Mesenchymal stem cell (in vitro differentiated cells and primary cell): ENCODE results near the gene CSRNP3.

Experiments
- DNase-seq: peaks from one replicate; pipeline ENCODE4 v3.0.0-alpha.2; 2013
- H2AFZ ChIP-seq: one replicate; pipeline ENCODE4 v1.6.1; 2013; ENCODE audit warnings: low read depth, mild to moderate bottlenecking, control low read depth, inconsistent platforms, low read length, moderate library complexity
- H2AK5ac ChIP-seq: 2 replicates; pipeline ENCODE4 v1.6.1; 2013; ENCODE audit warnings: low read length, moderate library complexity, mild to moderate bottlenecking, inconsistent platforms; ENCODE audit not compliant: severe bottlenecking
- H2BK120ac ChIP-seq: one replicate; pipeline ENCODE4 v1.6.1; 2013; ENCODE audit warnings: low read depth, mild to moderate bottlenecking, inconsistent platforms, low read length, moderate library complexity
- H2BK12ac ChIP-seq, 2 experiments: one replicate each; pipeline ENCODE4 v1.6.1; 2013; ENCODE audit warnings: inconsistent platforms in 2 of 2, low read length in 2 of 2, mild to moderate bottlenecking in 2 of 2, moderate library complexity in 2 of 2, control low read depth in 1 of 2
- H2BK15ac ChIP-seq: one replicate; pipeline ENCODE4 v1.6.1; 2013; ENCODE audit warnings: mild to moderate bottlenecking, low read depth, inconsistent platforms; ENCODE audit not compliant: poor library complexity, severe bottlenecking
- H2BK5ac ChIP-seq: 2 replicates; pipeline ENCODE4 v1.6.1; 2013; ENCODE audit warnings: low read depth, mild to moderate bottlenecking, low read length, control low read depth, inconsistent platforms; ENCODE audit not compliant: poor library complexity, severe bottlenecking
- H3K14ac ChIP-seq, 2 experiments: one replicate each; pipeline ENCODE4 v1.6.1; 2013; ENCODE audit warnings: inconsistent platforms in 2 of 2, low read length in 2 of 2, control low read depth in 1 of 2, mild to moderate bottlenecking in 1 of 2, moderate library complexity in 1 of 2
- H3K18ac ChIP-seq, 2 experiments: one replicate each; pipeline ENCODE4 v1.6.1; 2013; ENCODE audit warnings: inconsistent platforms in 2 of 2, low read length in 2 of 2, control low read depth in 1 of 2, low read depth in 1 of 2, mild to moderate bottlenecking in 1 of 2
- H3K23ac ChIP-seq, 2 experiments: one replicate each; pipeline ENCODE4 v1.6.1; 2013; ENCODE audit warnings: inconsistent platforms in 2 of 2, low read length in 2 of 2, mild to moderate bottlenecking in 2 of 2, moderate library complexity in 2 of 2, control low read depth in 1 of 2
- H3K27ac ChIP-seq: 2 replicates; pipeline ENCODE4 v1.5.1; 2013; ENCODE audit warnings: mild to moderate bottlenecking, moderate library complexity, low read length, control low read depth, inconsistent platforms; ENCODE audit not compliant: poor library complexity, severe bottlenecking
- H3K27me3 ChIP-seq, 2 experiments: 2 replicates each; pipeline versions ENCODE4 v1.6.1 to v1.7.0; 2013; ENCODE audit warnings: low read length in 2 of 2, mild to moderate bottlenecking in 2 of 2, moderate library complexity in 2 of 2, control low read depth in 1 of 2, inconsistent platforms in 1 of 2; ENCODE audit not compliant: control insufficient read depth in 1 of 2, insufficient read depth in 1 of 2
- H3K36me3 ChIP-seq, 2 experiments: 2 replicates each; pipeline versions ENCODE4 v1.6.1 to v1.7.0; 2013; ENCODE audit warnings: low read length in 2 of 2, control low read depth in 1 of 2, inconsistent platforms in 1 of 2, low read depth in 1 of 2, mild to moderate bottlenecking in 1 of 2; ENCODE audit not compliant: insufficient read depth in 2 of 2, control insufficient read depth in 1 of 2
- H3K4ac ChIP-seq, 2 experiments: one replicate each; pipeline ENCODE4 v1.6.1; 2013; ENCODE audit warnings: inconsistent platforms in 2 of 2, low read length in 2 of 2, mild to moderate bottlenecking in 2 of 2, moderate library complexity in 2 of 2, control low read depth in 1 of 2, low read depth in 1 of 2
- H3K4me1 ChIP-seq: 2 replicates; pipeline ENCODE4 v1.6.1; 2013; ENCODE audit warnings: low read depth, low read length, control low read depth; ENCODE audit not compliant: control insufficient read depth, insufficient read depth
- H3K4me2 ChIP-seq: 2 replicates; pipeline ENCODE4 v1.6.1; 2013; ENCODE audit warnings: low read length, mild to moderate bottlenecking, inconsistent platforms; ENCODE audit not compliant: poor library complexity, severe bottlenecking
- H3K4me3 ChIP-seq, 2 experiments: 2 replicates each; pipeline versions ENCODE4 v1.5.1 to v1.7.0; 2013; ENCODE audit warnings: low read length in 2 of 2, mild to moderate bottlenecking in 2 of 2, control low read depth in 1 of 2, low read depth in 1 of 2; ENCODE audit not compliant: insufficient read depth in 1 of 2
- H3K79me1 ChIP-seq: replicated peaks from 2 replicates; pipeline ENCODE4 v1.6.1; 2013; ENCODE audit warnings: mild to moderate bottlenecking, control low read depth, low read length, inconsistent platforms; ENCODE audit not compliant: poor library complexity, severe bottlenecking
- H3K9ac ChIP-seq: 2 replicates; pipeline ENCODE4 v1.7.0; 2013; ENCODE audit warnings: mild to moderate bottlenecking, low read length, moderate library complexity
- H3K9me3 ChIP-seq: 2 replicates; pipeline ENCODE4 v1.7.0; 2013; ENCODE audit warnings: mild to moderate bottlenecking, low read length; ENCODE audit not compliant: control insufficient read depth
- H4K8ac ChIP-seq: one replicate; pipeline ENCODE4 v1.6.1; 2013; ENCODE audit warnings: inconsistent platforms, mild to moderate bottlenecking, low read length, moderate library complexity
- H4K91ac ChIP-seq: one replicate; pipeline ENCODE4 v1.6.1; 2013; ENCODE audit warnings: mild to moderate bottlenecking, low read length, inconsistent platforms
- WGBS: methylation state at CpG from one replicate; pipeline ENCODE4 v1.1.7; 2013; ENCODE audit warnings: mixed read lengths; 5-methylcytosine and 5-hydroxymethylcytosine counted together

Gene CSRNP3

GRCh38 chr2:165639504-165639903, 170.0 kb downstream of the CSRNP3 start:
- no peak overlapping the region for H4K8ac ChIP-seq
- H3K14ac ChIP-seq, result no peak overlapping the region
- no peaks in the 10 kb centered on the region for H3K27me3 ChIP-seq
- no peaks in the 10 kb centered on the region for H3K36me3 ChIP-seq
- no peak overlapping the region for H2BK15ac ChIP-seq
- H3K4me3 ChIP-seq, result no peak overlapping the region
- H3K4ac ChIP-seq, result no peak overlapping the region
- H3K27ac ChIP-seq, result no peak overlapping the region
- H3K9ac ChIP-seq, result no peak overlapping the region
- H3K9me3 ChIP-seq, result no peaks in the 10 kb centered on the region
- no peak overlapping the region for H3K4me2 ChIP-seq
- no peak for DNase-seq
- H2AFZ ChIP-seq, result no peak overlapping the region
- H2BK12ac ChIP-seq, result no peak overlapping the region
- H2BK5ac ChIP-seq, result no peak overlapping the region
- H3K79me1 ChIP-seq, result no peaks in the 10 kb centered on the region
- H4K91ac ChIP-seq, result no peak overlapping the region
- H2BK120ac ChIP-seq, result no peak overlapping the region
- H3K18ac ChIP-seq, result no peak overlapping the region
- H2AK5ac ChIP-seq, result no peak overlapping the region
- H3K4me1 ChIP-seq, result no peaks in the 10 kb centered on the region
- no peak overlapping the region for H3K23ac ChIP-seq
- WGBS, result 100% methylated on average over 1 of the region's 1 CpG

DNA sequence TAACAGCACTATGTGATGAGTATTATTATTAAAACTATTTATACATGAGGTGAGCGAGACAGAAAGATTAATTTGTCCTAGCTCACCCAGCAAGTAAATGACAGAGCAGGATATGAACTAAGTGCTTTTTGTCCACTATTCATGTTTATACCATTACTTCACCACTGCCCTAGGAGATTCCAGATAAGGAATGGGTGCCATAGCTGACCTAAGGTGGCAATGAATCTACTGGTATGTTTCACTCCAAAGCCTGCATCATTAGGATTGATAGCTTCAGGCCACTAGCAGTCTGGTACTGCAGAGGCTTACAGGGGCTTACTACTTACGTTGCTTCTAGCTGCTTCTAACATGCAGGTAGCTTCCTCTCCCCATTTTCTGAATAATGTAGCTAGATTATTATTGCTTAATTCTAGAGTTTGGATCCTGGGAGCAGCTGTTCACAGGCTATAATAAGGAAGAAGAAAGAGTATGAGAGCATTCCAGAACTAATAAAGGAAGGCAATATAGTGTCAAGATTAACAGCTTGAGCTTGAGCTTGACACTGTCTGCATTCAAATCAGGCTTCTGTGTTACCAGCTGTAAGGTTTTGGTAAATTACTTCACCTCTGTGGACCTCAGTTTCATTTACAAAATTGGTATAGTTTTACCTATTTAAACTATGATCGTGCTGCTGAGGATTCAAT, 170.9 kb downstream of the CSRNP3 start:
- H3K27me3 ChIP-seq, result no peaks in the 10 kb centered on the region
- H3K23ac ChIP-seq, result no peak overlapping the region
- H3K4me3 ChIP-seq, result no peak overlapping the region
- no peak overlapping the region for H2BK15ac ChIP-seq
- H3K4me2 ChIP-seq, result no peak overlapping the region
- H3K9ac ChIP-seq, result no peak overlapping the region
- H3K79me1 ChIP-seq, result no peaks in the 10 kb centered on the region
- H4K8ac ChIP-seq, result no peak overlapping the region
- no peak overlapping the region for H3K18ac ChIP-seq
- no peak overlapping the region for H2BK120ac ChIP-seq
- H3K4ac ChIP-seq, result no peak overlapping the region
- no peak for DNase-seq
- H2BK12ac ChIP-seq, result no peak overlapping the region
- no peak overlapping the region for H3K14ac ChIP-seq
- H3K36me3 ChIP-seq, result no peaks in the 10 kb centered on the region
- H2AFZ ChIP-seq, result no peak overlapping the region
- WGBS, result 94% methylated on average over 2 of the region's 3 CpGs
- no peaks in the 10 kb centered on the region for H3K4me1 ChIP-seq
- no peak overlapping the region for H2BK5ac ChIP-seq
- H3K27ac ChIP-seq, result no peak overlapping the region
- H3K9me3 ChIP-seq, result no peaks in the 10 kb centered on the region
- H4K91ac ChIP-seq, result no peak overlapping the region
- H2AK5ac ChIP-seq, result no peak overlapping the region

GRCh38 chr2:165645930-165646831, 176.7 kb downstream of the CSRNP3 start:
- 72% methylated on average over 6 of the region's 7 CpGs for WGBS
- no peaks in the 10 kb centered on the region for H3K4me1 ChIP-seq
- no peaks in the 10 kb centered on the region for H3K27me3 ChIP-seq
- no peak overlapping the region for H2AK5ac ChIP-seq
- no peak overlapping the region for H3K9ac ChIP-seq
- H3K79me1 ChIP-seq, result no peaks in the 10 kb centered on the region
- no peaks in the 10 kb centered on the region for H3K36me3 ChIP-seq
- H4K91ac ChIP-seq, result no peak overlapping the region
- no peak overlapping the region for H2BK15ac ChIP-seq
- no peak overlapping the region for H3K18ac ChIP-seq
- peak; percentile 14 for DNase-seq
- no peaks in the 10 kb centered on the region for H3K9me3 ChIP-seq
- H3K4ac ChIP-seq, result no peak overlapping the region
- H3K4me2 ChIP-seq, result no peak overlapping the region
- H3K4me3 ChIP-seq, result no peak overlapping the region
- no peak overlapping the region for H2BK5ac ChIP-seq
- H2BK12ac ChIP-seq, result no peak overlapping the region
- no peak overlapping the region for H4K8ac ChIP-seq
- H2BK120ac ChIP-seq, result no peak overlapping the region
- no peak overlapping the region for H3K27ac ChIP-seq
- no peak overlapping the region for H2AFZ ChIP-seq
- no peak overlapping the region for H3K14ac ChIP-seq
- no peak overlapping the region for H3K23ac ChIP-seq

DNA sequence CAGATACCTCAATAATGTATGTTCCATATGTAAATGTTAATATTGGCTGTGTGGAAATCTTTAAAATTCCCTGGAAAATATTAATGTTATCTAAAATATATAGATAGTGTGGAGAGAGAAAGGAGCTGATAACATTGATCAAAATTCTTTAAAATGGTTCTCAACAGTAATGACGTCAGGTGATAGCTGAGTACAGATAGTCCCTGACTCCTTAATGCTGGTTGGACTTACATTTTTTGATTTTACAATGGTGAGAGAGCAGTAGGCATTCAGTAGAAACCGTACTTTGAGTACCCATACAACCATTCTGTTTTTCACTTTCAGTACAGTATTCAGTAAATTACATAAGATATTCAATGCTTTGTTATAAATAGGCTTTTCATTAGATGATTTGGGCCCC, 177.9 kb downstream of the CSRNP3 start:
- Histone ChIP-seq H3K4me2 (no peak overlapping the region), H4K91ac (no peak overlapping the region), H3K14ac (no peak overlapping the region), H3K27ac (no peak overlapping the region), H2BK12ac (no peak overlapping the region), H3K79me1 (no peaks in the 10 kb centered on the region), H3K4ac (no peak overlapping the region), H2BK5ac (no peak overlapping the region), H3K4me1 (no peaks in the 10 kb centered on the region), H3K23ac (no peak overlapping the region), H3K18ac (no peak overlapping the region), H4K8ac (no peak overlapping the region), H2BK15ac (no peak overlapping the region), H3K9me3 (no peaks in the 10 kb centered on the region), H2AK5ac (no peak overlapping the region), H3K27me3 (no peaks in the 10 kb centered on the region), H3K9ac (no peak overlapping the region), H3K36me3 (no peaks in the 10 kb centered on the region), H3K4me3 (no peak overlapping the region), H2AFZ (no peak overlapping the region), H2BK120ac (no peak overlapping the region)
- 100% methylated on average over 1 of the region's 2 CpGs for WGBS
- no peak for DNase-seq
